HCT116 (cell line): ENCODE measurements around the gene HEXD. TPM values are rescaled to one million over a fixed set of nuclear protein-coding genes. Genes with fewer than 3 reads are reported as not detected.

Source experiments
- ATAC-seq: fragments of 200-7000 bp; cut with Tn5 transposase; 2 replicates; pipeline ENCODE4 v1.9.1; 2020; ENCODE audit warnings: mild to moderate bottlenecking, moderate library complexity
- BruUV-seq: library from RNA; stranded (reverse); fragments of 400-500 nt; replicated peaks from 2 replicates; lab custom pipeline; 2021; lab: Mats Ljungman, UMichigan
- CTCF ChIA-PET: fragments of 300-600 bp; sonication (Branson Sonifier 250); formaldehyde crosslinking; loops from one replicate; lab custom pipeline; 2021; ENCODE audit warnings: antibody characterized with exemption; lab: Charles Lee
- POLR2A ChIA-PET: fragments of 300-600, 350-600 bp; sonication (Branson Sonifier 250); formaldehyde crosslinking; loops from one replicate; lab custom pipeline; 2021; ENCODE audit warnings: antibody characterized with exemption; lab: Charles Lee
- RAD21 ChIA-PET, 2 experiments: fragments of 300-600 bp; sonication (Branson Sonifier 250); formaldehyde crosslinking; loops; one replicate each; lab custom pipeline; 2023; ENCODE audit warnings: low total read pairs in 2 of 2; ENCODE audit not compliant: uncharacterized antibody in 2 of 2, unreplicated experiment in 2 of 2, low non-redundant PET in 1 of 2; lab: Charles Lee
- DNase-seq: peaks from one replicate; pipeline ENCODE4 v3.0.0-alpha.2; 2010; ENCODE audit warnings: low read depth, low spot score
- H2AFZ ChIP-seq: fragments of 200-600 bp; shearing (Covaris generic), sonication (generic); 2 replicates; pipeline ENCODE4 v1.6.1; 2017; ENCODE audit warnings: low read depth, mixed run types, mixed read lengths, antibody characterized with exemption, low read length; ENCODE audit not compliant: poor library complexity, severe bottlenecking
- H3K27ac ChIP-seq: 2 replicates; pipeline ENCODE4 v1.5.1; 2012; ENCODE audit warnings: low read depth, low read length
- H3K27me3 ChIP-seq: fragments of 200-600 bp; sonication (generic); 2 replicates; pipeline ENCODE4 v1.6.1; 2016; ENCODE audit warnings: mixed run types, low read length, mixed read lengths; ENCODE audit not compliant: insufficient read depth
- H3K36me3 ChIP-seq, 2 experiments: fragments of 200-500 bp in 1 of 2; fragments of 200-600 bp in 1 of 2; sonication (Bioruptor generic) in 1 of 2; sonication (generic) in 1 of 2; 2 replicates each; pipeline versions ENCODE4 v1.5.1 to v1.6.1; 2014 to 2016; ENCODE audit warnings: low read length in 2 of 2, inconsistent platforms in 1 of 2, mixed read lengths in 1 of 2, mixed run types in 1 of 2; ENCODE audit not compliant: insufficient read depth in 2 of 2, control insufficient read depth in 1 of 2
- H3K4me1 ChIP-seq, 2 experiments: fragments of 200-600 bp in 1 of 2; sonication (generic) in 1 of 2; 2 replicates each; pipeline versions ENCODE4 v1.5.1 to v1.6.1; 2012 to 2017; ENCODE audit warnings: low read length in 2 of 2, inconsistent platforms in 1 of 2, mild to moderate bottlenecking in 1 of 2, mixed read lengths in 1 of 2, mixed run types in 1 of 2, moderate library complexity in 1 of 2; ENCODE audit not compliant: insufficient read depth in 2 of 2, control insufficient read depth in 1 of 2
- H3K4me2 ChIP-seq: fragments of 200-600 bp; sonication (generic); 2 replicates; pipeline ENCODE4 v1.6.1; 2017; ENCODE audit warnings: mixed run types, low read length, mixed read lengths
- H3K4me3 ChIP-seq, 2 experiments: fragments of 200-600 bp in 1 of 2; sonication (generic) in 1 of 2; replicated peaks in 1 of 2; 2 replicates each; pipeline ENCODE4 v1.5.1; 2011 to 2016; ENCODE audit warnings: low read length in 2 of 2, control low read depth in 1 of 2, low read depth in 1 of 2, mild to moderate bottlenecking in 1 of 2, mixed read lengths in 1 of 2, mixed run types in 1 of 2
- H3K79me2 ChIP-seq: fragments of 200-600 bp; sonication (generic); 2 replicates; pipeline ENCODE4 v1.6.1; 2017; ENCODE audit warnings: mild to moderate bottlenecking, mixed run types, low read length, moderate library complexity, mixed read lengths; ENCODE audit not compliant: insufficient read depth
- H3K9ac ChIP-seq: fragments of 200-600 bp; sonication (generic); 2 replicates; pipeline ENCODE4 v1.6.1; 2016; ENCODE audit warnings: low read length, mixed read lengths
- H3K9me2 ChIP-seq: fragments of 200-600 bp; sonication (generic), shearing (Covaris generic); 2 replicates; pipeline ENCODE4 v1.6.1; 2017; ENCODE audit warnings: mixed run types, mild to moderate bottlenecking, moderate library complexity; ENCODE audit not compliant: insufficient read depth
- H3K9me3 ChIP-seq, 2 experiments: fragments of 200-500 bp in 1 of 2; fragments of 200-600 bp in 1 of 2; sonication (Bioruptor generic) in 1 of 2; sonication (generic) in 1 of 2; 2 replicates each; pipeline ENCODE4 v1.6.1; 2014 to 2017; ENCODE audit warnings: low read length in 2 of 2, mixed read lengths in 2 of 2, inconsistent platforms in 1 of 2, low read depth in 1 of 2, mild to moderate bottlenecking in 1 of 2, mixed run types in 1 of 2, moderate library complexity in 1 of 2; ENCODE audit not compliant: control insufficient read depth in 1 of 2, insufficient read depth in 1 of 2
- H4K20me1 ChIP-seq: fragments of 200-600 bp; sonication (generic), shearing (Covaris generic); 2 replicates; pipeline ENCODE4 v1.6.1; 2017; ENCODE audit warnings: mixed run types, mild to moderate bottlenecking, moderate library complexity; ENCODE audit not compliant: insufficient read depth
- EGR1 ChIP-seq: IDR thresholded peaks from 2 replicates; pipeline ENCODE4 v1.6.1; 2012; ENCODE audit warnings: low read depth
- EZH2 ChIP-seq: fragments of 200-600 bp; sonication (generic); IDR thresholded peaks from 2 replicates; pipeline ENCODE4 v1.6.1; 2017; ENCODE audit warnings: antibody characterized with exemption, mixed run types
- JUND ChIP-seq: IDR thresholded peaks from 2 replicates; pipeline ENCODE4 v1.6.1; 2012
- MAX ChIP-seq: IDR thresholded peaks from 2 replicates; pipeline ENCODE4 v1.6.1; 2012
- POLR2A ChIP-seq: IDR thresholded peaks from 2 replicates; pipeline ENCODE4 v1.7.0; 2011; ENCODE audit warnings: borderline replicate concordance; ENCODE audit not compliant: insufficient read depth, insufficient read length; ENCODE audit errors: extremely low read depth
- TCF7L2 ChIP-seq: IDR thresholded peaks from 2 replicates; pipeline ENCODE4 v1.7.0; 2011; ENCODE audit warnings: borderline replicate concordance, inconsistent platforms; ENCODE audit not compliant: insufficient read depth, insufficient read length; ENCODE audit errors: extremely low read depth
- YY1 ChIP-seq: IDR thresholded peaks from 2 replicates; pipeline ENCODE4 v1.6.1; 2011; ENCODE audit warnings: low read length, low read depth, moderate library complexity, mild to moderate bottlenecking; ENCODE audit not compliant: insufficient replicate concordance; ENCODE audit errors: extremely low read depth
- ZNF274 ChIP-seq: fragments of 200-500 bp; sonication (Bioruptor generic); IDR thresholded peaks from 2 replicates; pipeline ENCODE4 v1.6.1; 2014; ENCODE audit warnings: mild to moderate bottlenecking, low read depth, low read length, inconsistent platforms
- intact Hi-C: fragments of 100-400 bp; cut with micrococcal nuclease; formaldehyde crosslinking; loops from 2 replicates; pipeline ENCODE4 v1.10.0; 2022
- total RNA-seq: library from RNA; stranded (reverse); gene quantifications from one replicate; pipeline ENCODE4 v1.2.1, GENCODE V29; 2021; ENCODE audit not compliant: unreplicated experiment
- TF ChIP-seq, protein P1 (sequence below): IDR thresholded peaks from 2 replicates; pipeline ENCODE4 v1.6.1; 2012; ENCODE audit warnings: low read depth

Gene HEXD
- total RNA-seq, 1 experiment from 2014 or later = 45.2 TPM

- Histone ChIP-seq H4K20me1 (no peaks in the 10 kb centered on the region), H3K9me2 (no peaks in the 10 kb centered on the region), H2AFZ (no peak overlapping the region), H3K9me3 (no peaks in the 10 kb centered on the region), H3K9ac (no peak overlapping the region), H3K4me1 (no peaks in the 10 kb centered on the region), H3K4me3 (no peak overlapping the region), H3K27me3 (no peaks in the 10 kb centered on the region), H3K36me3 (no peaks in the 10 kb centered on the region), H3K79me2 (no peaks in the 10 kb centered on the region), H3K4me2 (no peak overlapping the region), H3K27ac (no peak overlapping the region)
- no peak for TF ChIP-seq TCF7L2
- no peak for TF ChIP-seq EGR1
- TF ChIP-seq EZH2 = no peak
- no peak for TF ChIP-seq ZNF274
- TF ChIP-seq JUND = no peak
- TF ChIP-seq MAX = no peak
- TF ChIP-seq YY1 = no peak
- no peak for TF ChIP-seq POLR2A
- TF ChIP-seq, protein P1, sequence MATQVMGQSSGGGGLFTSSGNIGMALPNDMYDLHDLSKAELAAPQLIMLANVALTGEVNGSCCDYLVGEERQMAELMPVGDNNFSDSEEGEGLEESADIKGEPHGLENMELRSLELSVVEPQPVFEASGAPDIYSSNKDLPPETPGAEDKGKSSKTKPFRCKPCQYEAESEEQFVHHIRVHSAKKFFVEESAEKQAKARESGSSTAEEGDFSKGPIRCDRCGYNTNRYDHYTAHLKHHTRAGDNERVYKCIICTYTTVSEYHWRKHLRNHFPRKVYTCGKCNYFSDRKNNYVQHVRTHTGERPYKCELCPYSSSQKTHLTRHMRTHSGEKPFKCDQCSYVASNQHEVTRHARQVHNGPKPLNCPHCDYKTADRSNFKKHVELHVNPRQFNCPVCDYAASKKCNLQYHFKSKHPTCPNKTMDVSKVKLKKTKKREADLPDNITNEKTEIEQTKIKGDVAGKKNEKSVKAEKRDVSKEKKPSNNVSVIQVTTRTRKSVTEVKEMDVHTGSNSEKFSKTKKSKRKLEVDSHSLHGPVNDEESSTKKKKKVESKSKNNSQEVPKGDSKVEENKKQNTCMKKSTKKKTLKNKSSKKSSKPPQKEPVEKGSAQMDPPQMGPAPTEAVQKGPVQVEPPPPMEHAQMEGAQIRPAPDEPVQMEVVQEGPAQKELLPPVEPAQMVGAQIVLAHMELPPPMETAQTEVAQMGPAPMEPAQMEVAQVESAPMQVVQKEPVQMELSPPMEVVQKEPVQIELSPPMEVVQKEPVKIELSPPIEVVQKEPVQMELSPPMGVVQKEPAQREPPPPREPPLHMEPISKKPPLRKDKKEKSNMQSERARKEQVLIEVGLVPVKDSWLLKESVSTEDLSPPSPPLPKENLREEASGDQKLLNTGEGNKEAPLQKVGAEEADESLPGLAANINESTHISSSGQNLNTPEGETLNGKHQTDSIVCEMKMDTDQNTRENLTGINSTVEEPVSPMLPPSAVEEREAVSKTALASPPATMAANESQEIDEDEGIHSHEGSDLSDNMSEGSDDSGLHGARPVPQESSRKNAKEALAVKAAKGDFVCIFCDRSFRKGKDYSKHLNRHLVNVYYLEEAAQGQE = no peak
- BruUV-seq = no TSS peak
- peak; percentile 21; the same call in 1 of the 2 replicates for ATAC-seq
- ChIA-PET CTCF (no interaction called here), RAD21 (no interaction called here), POLR2A (no interaction called here)
- intact Hi-C loops = no loop called here
- DNase-seq = no peak
Measured at GRCh38 chr17:82373731-82374625, 44.2 kb upstream of the HEXD start.
